GM20431 (cell line): Measurements from ENCODE around the gene BABAM2.
"Not testable (repeated sequence)": the region's sequence is repeated elsewhere in the genome, so short reads cannot be mapped to it uniquely, and the experiment has no call there.

ENCODE experiments used
- in situ Hi-C: fragments of 300-500 bp; cut with MseI, MboI; formaldehyde crosslinking; loops from one replicate; pipeline ENCODE4 v1.15.0; 2020; ENCODE audit warnings: low sequenced_read_pairs; ENCODE audit not compliant: unreplicated experiment

BABAM2 gene

GRCh38 chr2:28259226-28259625 is 368.7 kb downstream of the BABAM2 start:
- in situ Hi-C loops, result not testable (repeated sequence)

GRCh38 chr2:28263690-28264089 is 373.2 kb downstream of the BABAM2 start:
- in situ Hi-C loops, result no loop called here

GRCh38 chr2:28267282-28267681 is 376.8 kb downstream of the BABAM2 start:
- in situ Hi-C loops, result no loop called here

- in situ Hi-C loops, result no loop called here
Measured at GRCh38 chr2:28268386-28268785, 377.9 kb downstream of the BABAM2 start.

GRCh38 chr2:28269019-28269784 is 378.7 kb downstream of the BABAM2 start:
- in situ Hi-C loops, result no loop called here

- in situ Hi-C loops, result no loop called here
Measured at GRCh38 chr2:28270456-28271152, 380.1 kb downstream of the BABAM2 start.

GRCh38 chr2:28271231-28271918 is 380.8 kb downstream of the BABAM2 start:
- in situ Hi-C loops, result no loop called here

GRCh38 chr2:28271919-28272250 is 381.4 kb downstream of the BABAM2 start:
- in situ Hi-C loops, result no loop called here

- in situ Hi-C loops, result no loop called here
Measured at GRCh38 chr2:28273751-28274150, 383.2 kb downstream of the BABAM2 start.

- in situ Hi-C loops, result no loop called here
Measured at GRCh38 chr2:28274911-28275685, 384.6 kb downstream of the BABAM2 start.

- in situ Hi-C loops, result no loop called here
Measured at GRCh38 chr2:28276076-28276618, 385.6 kb downstream of the BABAM2 start.

- in situ Hi-C loops, result no loop called here
Measured at GRCh38 chr2:28276807-28277206, 386.3 kb downstream of the BABAM2 start.

- in situ Hi-C loops, result no loop called here
Measured at GRCh38 chr2:28277466-28277865, 386.9 kb downstream of the BABAM2 start.

- in situ Hi-C loops, result no loop called here
Measured at GRCh38 chr2:28279371-28279770, 388.8 kb downstream of the BABAM2 start.

- in situ Hi-C loops, result no loop called here
Measured at GRCh38 chr2:28280619-28281018, 390.1 kb downstream of the BABAM2 start.

- in situ Hi-C loops, result no loop called here
Measured at GRCh38 chr2:28281739-28282138, 391.2 kb downstream of the BABAM2 start.

GRCh38 chr2:28282248-28282647 is 391.7 kb downstream of the BABAM2 start:
- in situ Hi-C loops, result no loop called here

- in situ Hi-C loops, result no loop called here
Measured at GRCh38 chr2:28282861-28283646, 392.5 kb downstream of the BABAM2 start.

GRCh38 chr2:28283861-28284260 is 393.3 kb downstream of the BABAM2 start:
- in situ Hi-C loops, result no loop called here
